Calu3 (cell line): Measurements from ENCODE around the gene MEGF8. TPM values are rescaled to one million over a fixed set of nuclear protein-coding genes. Genes with fewer than 3 reads are reported as not detected.
A peak's percentile ranks its signal among the peaks of the same experiment; 100 is the strongest.

ENCODE experiments used
- BruUV-seq: library from RNA; stranded (reverse); fragments of 400-500 nt; replicated peaks from 2 replicates; lab custom pipeline; 2021; lab: Mats Ljungman, UMichigan
- CTCF ChIA-PET: fragments of 300-600 bp; sonication (Branson Sonifier 250); formaldehyde crosslinking; loops from one replicate; lab custom pipeline; 2022; ENCODE audit warnings: antibody characterized with exemption; lab: Charles Lee
- DNase-seq: peaks from one replicate; pipeline ENCODE4 v3.0.0; 2022
- H3K27ac Mint-ChIP-seq: one replicate; pipeline ENCODE4 v1.8.0; 2022; ENCODE audit warnings: mixed read lengths; ENCODE audit not compliant: unreplicated experiment
- H3K27me3 Mint-ChIP-seq: one replicate; pipeline ENCODE4 v1.8.0; 2022; ENCODE audit warnings: mixed read lengths; ENCODE audit not compliant: unreplicated experiment
- H3K36me3 Mint-ChIP-seq: one replicate; pipeline ENCODE4 v1.8.0; 2022; ENCODE audit warnings: mild to moderate bottlenecking, moderate library complexity, mixed read lengths; ENCODE audit not compliant: insufficient read depth, unreplicated experiment
- H3K4me1 Mint-ChIP-seq: one replicate; pipeline ENCODE4 v1.8.0; 2022; ENCODE audit warnings: mild to moderate bottlenecking, low read depth, mixed read lengths; ENCODE audit not compliant: unreplicated experiment
- H3K4me3 Mint-ChIP-seq: one replicate; pipeline ENCODE4 v1.8.0; 2022; ENCODE audit warnings: mild to moderate bottlenecking, low read depth, moderate library complexity, mixed read lengths; ENCODE audit not compliant: unreplicated experiment
- H3K9me3 Mint-ChIP-seq: one replicate; pipeline ENCODE4 v1.8.0; 2022; ENCODE audit warnings: low read depth, mixed read lengths; ENCODE audit not compliant: unreplicated experiment
- intact Hi-C: fragments of 100-400 bp; cut with micrococcal nuclease; formaldehyde crosslinking; loops from one replicate; pipeline ENCODE4 v1.10.0; 2022; ENCODE audit not compliant: unreplicated experiment
- total RNA-seq: library from RNA; stranded (reverse); gene quantifications from 2 replicates; pipeline ENCODE4 v1.2.3, GENCODE V29; 2022
- TF ChIP-seq, protein P1 (sequence below): fragments of 200-600 bp; IDR thresholded peaks from one replicate; pipeline ENCODE4 v1.8.0; 2022; ENCODE audit warnings: antibody characterized with exemption; ENCODE audit not compliant: unreplicated experiment

MEGF8 gene
- total RNA-seq, 1 experiment from 2014 or later, result 35.0 TPM

DNA sequence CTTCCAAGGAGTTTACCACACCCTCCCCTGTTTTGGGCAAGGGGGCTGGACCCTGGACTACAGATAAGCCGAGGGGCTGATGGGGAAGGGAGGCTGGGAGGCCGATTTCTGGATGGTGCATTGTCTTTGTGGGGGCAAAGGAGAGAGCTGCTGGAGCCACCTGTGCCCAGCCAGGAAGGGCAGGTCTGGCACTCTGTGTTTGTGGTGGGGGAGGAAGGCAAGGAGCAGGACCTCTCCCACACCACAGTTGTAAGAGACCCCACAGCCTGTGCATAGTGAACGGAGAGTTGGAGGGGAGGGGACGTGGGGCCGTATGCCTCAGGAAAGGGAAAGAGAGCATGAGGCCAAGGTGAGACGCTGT, 39.5 kb upstream of the MEGF8 start:
- CTCF ChIA-PET, result no interaction called here
- no peak for DNase-seq
- Mint-ChIP-seq H3K4me3 (no peak overlapping the region), H3K4me1 (peaks cover 10% of the 10 kb centered on the region), H3K27ac (no peak overlapping the region), H3K36me3 (peaks cover 53% of the 10 kb centered on the region), H3K9me3 (no peaks in the 10 kb centered on the region), H3K27me3 (no peaks in the 10 kb centered on the region)
- TF ChIP-seq, protein P1, sequence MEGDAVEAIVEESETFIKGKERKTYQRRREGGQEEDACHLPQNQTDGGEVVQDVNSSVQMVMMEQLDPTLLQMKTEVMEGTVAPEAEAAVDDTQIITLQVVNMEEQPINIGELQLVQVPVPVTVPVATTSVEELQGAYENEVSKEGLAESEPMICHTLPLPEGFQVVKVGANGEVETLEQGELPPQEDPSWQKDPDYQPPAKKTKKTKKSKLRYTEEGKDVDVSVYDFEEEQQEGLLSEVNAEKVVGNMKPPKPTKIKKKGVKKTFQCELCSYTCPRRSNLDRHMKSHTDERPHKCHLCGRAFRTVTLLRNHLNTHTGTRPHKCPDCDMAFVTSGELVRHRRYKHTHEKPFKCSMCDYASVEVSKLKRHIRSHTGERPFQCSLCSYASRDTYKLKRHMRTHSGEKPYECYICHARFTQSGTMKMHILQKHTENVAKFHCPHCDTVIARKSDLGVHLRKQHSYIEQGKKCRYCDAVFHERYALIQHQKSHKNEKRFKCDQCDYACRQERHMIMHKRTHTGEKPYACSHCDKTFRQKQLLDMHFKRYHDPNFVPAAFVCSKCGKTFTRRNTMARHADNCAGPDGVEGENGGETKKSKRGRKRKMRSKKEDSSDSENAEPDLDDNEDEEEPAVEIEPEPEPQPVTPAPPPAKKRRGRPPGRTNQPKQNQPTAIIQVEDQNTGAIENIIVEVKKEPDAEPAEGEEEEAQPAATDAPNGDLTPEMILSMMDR, result no peak
- intact Hi-C loops, result loop anchor here (10.0 kb wide), 1 partner anchor 161 kb away; no protein-coding TSS in a partner anchor
- no TSS peak for BruUV-seq

DNA sequence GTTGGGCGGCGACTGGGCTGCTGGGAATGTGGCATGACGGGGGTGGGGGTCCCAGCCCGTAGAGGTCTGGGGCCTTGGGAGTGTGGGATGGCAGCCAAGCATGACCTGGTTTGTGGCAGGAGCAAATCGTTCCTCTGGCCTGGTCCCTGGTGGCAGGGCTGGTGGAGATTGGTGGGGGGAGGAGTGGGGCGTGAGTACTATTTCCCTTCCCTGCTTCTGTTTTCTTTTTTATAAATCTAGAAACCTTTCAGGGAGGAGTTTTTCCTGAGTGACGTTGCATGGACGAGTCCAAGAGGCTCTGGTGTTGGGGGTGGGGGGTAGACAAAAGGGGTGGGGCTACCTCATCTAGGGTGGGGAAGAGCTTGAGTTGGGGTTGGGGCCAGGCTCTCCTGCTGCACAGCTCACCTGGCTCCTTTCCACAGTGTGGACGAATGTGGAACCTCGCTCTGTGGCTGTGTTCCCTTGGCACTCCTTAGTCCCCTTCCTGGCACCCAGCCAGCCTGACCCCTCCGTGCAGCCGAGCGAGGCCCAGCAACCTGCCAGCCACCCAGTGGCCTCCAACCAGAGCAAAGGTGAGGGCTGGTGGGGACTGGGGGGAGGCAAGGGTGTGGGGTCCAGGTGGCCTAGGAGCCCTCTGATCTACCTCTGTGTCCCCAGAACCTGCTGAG, 39.0 kb upstream of the MEGF8 start:
- Mint-ChIP-seq H3K9me3 (no peaks in the 10 kb centered on the region), H3K4me1 (peaks cover 14% of the 10 kb centered on the region), H3K36me3 (peaks cover 49% of the 10 kb centered on the region), H3K4me3 (no peak overlapping the region), H3K27ac (no peak overlapping the region), H3K27me3 (no peaks in the 10 kb centered on the region)
- no TSS peak for BruUV-seq
- TF ChIP-seq, protein P1, result no peak
- CTCF ChIA-PET, result no interaction called here
- intact Hi-C loops, result loop anchor here (10.0 kb wide), 1 partner anchor 162 kb away; no protein-coding TSS in a partner anchor
- DNase-seq, result no peak

DNA sequence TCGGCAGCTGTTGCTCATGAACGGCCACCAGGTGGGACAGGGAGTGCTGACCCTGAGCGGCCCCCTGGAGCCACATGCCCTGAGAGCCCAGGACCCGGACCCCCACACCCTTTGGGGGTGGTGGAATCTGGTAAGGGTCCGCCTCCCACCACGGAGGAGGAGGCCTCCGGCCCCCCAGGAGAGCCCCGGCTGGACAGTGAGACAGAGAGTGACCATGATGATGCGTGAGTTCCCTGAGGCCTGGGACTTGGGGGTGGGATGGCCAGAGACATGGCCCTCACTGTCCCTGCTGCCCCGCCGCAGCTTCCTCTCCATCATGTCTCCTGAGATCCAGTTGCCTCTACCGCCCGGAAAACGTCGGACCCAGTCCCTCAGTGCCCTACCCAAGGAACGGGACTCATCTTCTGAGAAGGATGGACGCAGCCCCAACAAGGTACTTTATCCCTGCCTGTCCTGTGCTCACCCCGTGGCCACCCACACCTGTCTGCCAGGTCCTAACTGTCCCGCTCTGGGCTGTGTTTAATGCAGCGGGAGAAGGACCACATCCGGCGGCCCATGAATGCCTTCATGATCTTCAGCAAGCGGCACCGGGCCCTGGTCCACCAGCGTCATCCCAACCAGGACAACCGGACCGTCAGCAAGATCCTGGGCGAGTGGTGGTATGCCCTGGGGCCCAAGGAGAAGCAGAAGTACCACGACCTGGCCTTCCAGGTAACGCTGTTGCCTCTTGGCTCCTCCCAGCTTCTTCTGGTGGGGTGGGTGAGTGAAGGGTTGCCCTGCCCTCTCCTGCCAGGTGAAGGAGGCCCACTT, 38.2 kb upstream of the MEGF8 start:
- H3K27ac Mint-ChIP-seq, result no peak overlapping the region
- TSS peak; percentile 21 for BruUV-seq

DNA sequence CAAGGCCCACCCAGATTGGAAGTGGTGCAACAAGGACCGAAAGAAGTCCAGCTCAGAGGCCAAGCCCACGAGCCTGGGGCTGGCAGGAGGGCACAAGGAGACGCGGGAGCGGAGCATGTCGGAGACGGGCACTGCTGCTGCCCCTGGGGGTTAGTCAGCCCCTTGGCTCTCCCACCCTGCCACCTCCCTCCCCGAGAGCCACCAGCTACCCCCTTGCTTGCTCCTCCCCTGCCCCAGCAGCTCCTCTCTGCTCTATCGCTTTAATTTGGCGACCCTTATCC, 37.7 kb upstream of the MEGF8 start:
- Mint-ChIP-seq H3K4me3 (no peak overlapping the region), H3K27me3 (no peaks in the 10 kb centered on the region), H3K36me3 (peaks cover 57% of the 10 kb centered on the region), H3K9me3 (no peaks in the 10 kb centered on the region), H3K27ac (no peak overlapping the region), H3K4me1 (peaks cover 22% of the 10 kb centered on the region)
- BruUV-seq, result no TSS peak
- intact Hi-C loops, result loop anchor here (10.0 kb wide), 1 partner anchor 163 kb away; no protein-coding TSS in a partner anchor
- no peak for DNase-seq
- CTCF ChIA-PET, result no interaction called here
- TF ChIP-seq, protein P1, result no peak

More for the DNA sequence above, 38.2 kb upstream of the MEGF8 start:
- no peak overlapping the region for H3K4me3 Mint-ChIP-seq
- CTCF ChIA-PET, result no interaction called here
- peaks cover 22% of the 10 kb centered on the region for H3K4me1 Mint-ChIP-seq
- H3K9me3 Mint-ChIP-seq, result no peaks in the 10 kb centered on the region
- intact Hi-C loops, result loop anchor here (10.0 kb wide), 1 partner anchor 162 kb away; no protein-coding TSS in a partner anchor
- H3K27me3 Mint-ChIP-seq, result no peaks in the 10 kb centered on the region
- TF ChIP-seq, protein P1, result no peak
- H3K36me3 Mint-ChIP-seq, result peaks cover 52% of the 10 kb centered on the region
- DNase-seq, result no peak
